Measurements from ENCODE around the gene TAMALIN.

The TAMALIN gene

DNA sequence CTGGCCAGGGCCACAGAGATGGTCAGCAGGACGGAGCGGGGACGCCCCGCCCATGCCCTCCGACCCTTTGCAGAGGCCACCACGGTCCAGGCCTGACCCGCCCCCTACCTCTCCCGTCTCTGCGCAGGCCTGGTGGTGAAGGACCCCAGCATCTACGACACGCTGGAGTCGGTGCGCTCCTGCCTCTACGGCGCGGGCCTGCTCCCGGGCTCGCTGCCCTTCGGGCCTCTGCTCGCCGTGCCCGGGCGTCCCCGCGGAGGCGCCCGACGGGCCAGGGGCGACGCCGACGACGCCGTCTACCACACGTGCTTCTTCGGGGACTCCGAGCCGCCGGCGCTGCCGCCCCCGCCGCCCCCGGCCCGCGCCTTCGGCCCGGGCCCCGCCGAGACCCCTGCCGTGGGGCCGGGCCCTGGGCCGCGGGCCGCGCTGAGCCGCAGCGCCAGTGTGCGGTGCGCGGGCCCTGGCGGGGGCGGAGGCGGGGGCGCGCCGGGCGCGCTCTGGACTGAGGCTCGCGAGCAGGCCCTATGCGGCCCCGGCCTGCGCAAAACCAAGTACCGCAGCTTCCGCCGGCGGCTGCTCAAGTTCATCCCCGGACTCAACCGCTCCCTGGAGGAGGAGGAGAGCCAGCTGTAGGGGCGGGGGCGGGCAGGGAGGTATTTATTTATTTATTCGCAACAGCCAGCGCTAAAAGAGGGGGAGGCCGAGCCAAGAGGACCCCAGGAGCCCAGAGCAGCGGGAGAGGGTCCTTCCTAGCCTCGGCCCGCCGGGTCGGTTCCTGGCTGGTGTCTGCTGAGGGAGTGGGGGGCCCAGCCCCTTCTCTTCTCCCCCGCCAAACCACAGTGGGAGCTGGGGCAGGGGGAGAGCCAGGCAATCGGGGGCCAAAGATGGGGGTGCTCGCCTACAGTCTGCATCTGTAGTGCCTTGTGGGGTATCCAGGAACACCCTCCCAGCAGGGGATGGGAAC, 8.1 kb downstream of the TAMALIN start:
- no peak for DNase-seq

DNA sequence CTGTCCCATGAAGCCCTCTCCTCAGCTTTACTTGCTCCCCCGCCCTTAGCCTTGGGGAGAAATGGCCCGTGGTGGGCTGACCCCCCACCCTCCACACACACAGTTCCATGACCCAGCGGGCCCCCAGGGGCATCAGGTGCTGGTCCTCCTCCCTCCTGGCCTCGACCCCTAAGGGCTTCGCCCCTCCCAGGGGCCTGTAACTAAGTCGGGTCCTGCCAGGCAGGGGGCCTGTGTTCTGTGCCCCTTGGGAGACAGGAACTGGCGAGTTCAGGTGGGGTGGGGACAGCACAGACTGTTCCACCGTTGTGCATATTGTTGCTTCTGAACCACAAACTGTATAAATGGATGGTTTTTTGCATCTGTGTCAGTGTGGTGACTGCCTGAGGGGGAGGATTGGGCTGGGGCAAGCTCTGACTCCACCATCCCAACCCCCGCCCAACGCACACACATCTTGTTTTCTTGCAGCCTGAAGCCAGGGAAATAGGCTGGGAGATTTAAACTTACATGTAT, 8.8 kb downstream of the TAMALIN start:
- DNase-seq = no peak

DNA sequence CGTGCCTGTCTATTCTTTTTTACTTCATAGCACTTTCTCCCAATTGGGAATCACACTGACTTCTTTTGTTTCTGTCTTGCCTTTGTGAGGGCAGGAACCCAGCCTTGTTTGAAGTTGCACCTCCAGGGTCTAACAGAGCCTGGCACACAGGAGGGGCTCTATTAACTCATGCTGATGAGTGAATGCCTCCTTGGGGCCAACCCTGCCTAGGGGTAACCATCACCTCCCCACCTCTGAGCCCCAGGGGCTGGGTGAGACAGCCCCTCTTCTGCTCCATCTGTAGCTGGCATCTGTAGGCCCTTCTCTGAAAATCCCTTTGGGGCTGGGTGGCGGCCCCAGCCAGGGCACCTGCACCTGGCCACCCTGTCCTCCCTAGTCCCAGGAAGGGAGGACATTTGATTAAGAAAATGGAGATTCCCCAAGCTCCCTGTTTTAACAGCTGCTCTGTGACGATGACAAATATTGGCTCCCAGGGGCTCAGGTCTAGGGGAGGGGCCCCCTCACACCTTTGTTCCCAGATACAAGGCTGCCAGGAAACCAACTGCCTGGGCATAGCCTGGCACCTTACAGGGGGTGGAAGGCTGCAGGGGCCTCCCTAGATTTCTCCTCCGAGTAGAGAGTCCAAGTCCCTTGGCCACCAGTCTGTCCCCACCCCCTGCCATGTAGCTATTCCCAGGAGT, 11.8 kb downstream of the TAMALIN start:
- no peak for DNase-seq

DNA sequence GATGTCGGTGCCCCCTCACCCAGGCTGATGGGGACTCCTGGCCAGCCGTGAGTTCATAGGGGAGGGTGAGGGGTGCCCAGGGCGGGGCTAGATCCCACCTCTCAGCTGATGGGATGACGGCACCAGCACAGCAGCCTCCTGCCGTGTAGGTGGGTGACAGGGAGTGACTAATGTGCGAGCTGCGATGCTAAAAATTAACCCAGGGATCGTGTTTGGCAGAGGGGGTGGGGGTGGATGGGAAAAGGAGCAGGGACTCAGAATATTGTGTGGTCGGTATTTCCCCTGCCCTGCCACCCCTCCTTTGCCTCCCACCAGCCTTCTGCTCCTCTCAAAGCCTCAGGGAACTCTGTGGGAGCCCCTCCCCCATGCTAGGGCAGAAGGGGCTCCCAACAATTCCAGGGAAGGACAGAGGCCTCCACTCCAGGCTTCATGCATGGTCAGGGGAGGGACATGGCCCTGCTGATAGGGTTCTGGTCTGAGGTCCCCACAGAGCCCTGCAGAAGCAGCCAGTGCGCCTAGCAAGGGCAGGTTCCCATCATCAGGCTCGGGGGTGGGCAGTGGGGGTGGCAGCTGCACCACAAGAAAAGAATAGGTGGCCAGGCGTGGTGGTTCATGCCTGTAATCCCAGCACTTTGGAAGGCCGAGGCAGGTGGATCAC, 12.5 kb downstream of the TAMALIN start:
- DNase-seq = peak; percentile 22

GRCh38 chr12:52020539-52021336, 14.0 kb downstream of the TAMALIN start:
- DNase-seq = peak; percentile 19

GRCh38 chr12:52022841-52023181, 16.1 kb downstream of the TAMALIN start:
- no peak for DNase-seq

GRCh38 chr12:52023182-52023975, 16.6 kb downstream of the TAMALIN start:
- DNase-seq = peak; percentile 54

- no peak for DNase-seq
Observed at GRCh38 chr12:52023976-52024688, 17.4 kb downstream of the TAMALIN start.

DNA sequence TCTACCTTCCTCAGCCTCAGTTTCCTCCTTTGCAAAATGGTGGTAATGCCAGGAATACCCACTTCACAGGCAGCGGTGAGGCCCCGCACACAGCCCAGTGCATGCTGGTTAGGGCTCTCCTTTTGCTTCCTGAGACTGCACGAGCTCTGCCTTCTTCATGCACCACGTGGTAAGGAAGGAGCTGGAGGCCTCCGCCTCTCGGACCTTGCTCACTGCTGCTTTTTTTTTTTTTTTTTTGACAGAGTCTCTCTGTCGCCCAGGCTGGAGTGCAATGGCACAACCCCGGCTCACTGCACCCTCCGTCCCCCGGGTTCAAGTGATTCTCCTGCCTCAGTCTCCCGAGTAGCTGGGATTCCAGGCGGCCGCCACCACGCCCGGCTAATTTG, 18.1 kb downstream of the TAMALIN start:
- no peak for DNase-seq

DNA sequence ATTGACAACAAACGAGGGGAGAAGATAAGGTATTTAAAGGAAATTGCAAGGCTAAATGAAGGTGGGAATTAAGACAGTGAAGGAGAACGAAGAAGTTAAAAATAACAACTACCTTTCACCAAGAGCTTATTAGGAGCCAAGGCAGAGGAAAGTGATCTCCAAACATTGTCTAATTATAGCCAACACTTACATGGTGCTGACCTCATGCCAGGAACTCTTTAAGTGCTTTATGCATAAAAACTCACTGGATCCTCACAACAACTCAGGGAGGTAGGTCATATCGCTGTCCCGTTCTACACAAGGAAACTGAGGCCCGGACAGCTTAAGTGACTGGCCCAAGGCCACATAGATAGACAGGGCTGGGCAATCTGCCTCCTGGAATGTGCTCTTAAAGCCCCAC, 19.5 kb downstream of the TAMALIN start:
- DNase-seq = no peak

- no peak for DNase-seq
Observed at GRCh38 chr12:52027085-52027843, 20.5 kb downstream of the TAMALIN start.

DNA sequence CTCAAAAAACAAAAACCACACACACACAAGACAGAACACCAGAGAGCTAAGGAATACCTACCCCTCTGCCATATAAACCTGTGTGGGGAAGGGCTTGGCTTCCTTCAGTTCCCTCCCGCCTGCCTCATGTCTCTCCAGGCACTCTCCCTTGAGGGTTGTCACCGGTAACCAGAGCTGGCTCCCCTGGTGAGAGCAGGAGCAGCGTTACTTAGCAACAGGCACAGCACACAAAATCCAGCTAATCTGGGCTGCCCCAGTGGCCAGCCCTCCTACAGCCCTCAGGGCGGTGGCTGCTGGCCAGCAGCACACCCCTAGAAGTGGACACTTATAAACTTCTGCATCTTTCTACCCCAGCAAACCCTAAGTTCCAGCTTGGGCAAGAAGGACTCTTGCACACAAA, 22.9 kb downstream of the TAMALIN start:
- peak; percentile 16 for DNase-seq

- DNase-seq = peak; percentile 47
Observed at GRCh38 chr12:52032446-52032803, 25.7 kb downstream of the TAMALIN start.

DNA sequence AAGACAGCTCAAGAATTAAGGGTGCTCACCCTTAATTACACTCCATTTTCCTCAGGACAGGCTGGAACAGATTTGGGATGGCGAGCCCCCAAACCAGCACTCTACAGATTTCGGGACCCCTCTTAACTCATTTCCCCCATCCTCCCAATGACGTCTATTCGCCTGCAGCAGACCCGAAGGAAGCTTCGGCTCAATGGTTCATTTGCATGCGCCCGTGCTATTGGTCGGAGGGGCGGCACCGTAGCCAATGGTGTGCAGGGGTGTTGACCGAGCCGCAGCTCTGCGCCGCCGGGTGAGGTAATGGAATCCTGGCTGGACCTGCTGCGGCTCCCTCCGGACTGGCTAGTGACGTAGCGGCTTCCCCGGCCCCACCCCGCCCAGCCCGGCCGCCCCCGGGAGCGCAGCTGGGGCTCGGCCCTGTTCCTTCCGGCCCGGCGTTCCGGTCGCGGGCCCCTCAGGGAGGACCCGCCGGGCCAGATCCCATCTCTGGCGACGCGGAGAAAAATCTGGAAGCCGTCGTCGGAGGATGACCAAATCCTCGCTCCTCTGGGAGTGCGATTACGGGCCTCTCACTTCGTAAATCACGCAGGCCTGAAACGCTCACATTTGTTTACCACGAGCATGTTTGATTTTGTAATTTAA, 26.2 kb downstream of the TAMALIN start:
- DNase-seq = peak; percentile 82

- DNase-seq = no peak
Observed at GRCh38 chr12:52033446-52034140, 26.8 kb downstream of the TAMALIN start.

- no peak for DNase-seq
Observed at GRCh38 chr12:52035190-52035589, 28.4 kb downstream of the TAMALIN start.

GRCh38 chr12:52035926-52036325, 29.2 kb downstream of the TAMALIN start:
- DNase-seq = no peak

- no peak for DNase-seq
Observed at GRCh38 chr12:52036587-52037171, 29.9 kb downstream of the TAMALIN start.

All from kidney glomerular epithelial cell (primary cell).